HEK293 (cell line): Measurements from ENCODE around the gene MUC4.
"Not testable (repeated sequence)": the region's sequence is repeated elsewhere in the genome, so short reads cannot be mapped to it uniquely, and the experiment has no call there.

Experiments used
- CTCF ChIA-PET: fragments of 350-600 bp; formaldehyde crosslinking; extraction: SDS; loops from one replicate; lab custom pipeline; 2021; ENCODE audit warnings: antibody characterized with exemption; lab: Yijun Ruan, JAX
- POLR2A ChIA-PET: fragments of 300-600 bp; formaldehyde crosslinking; extraction: SDS; loops from one replicate; lab custom pipeline; 2020; ENCODE audit warnings: antibody characterized with exemption, inconsistent platforms; lab: Yijun Ruan, JAX
- H3K27ac ChIP-seq: fragments of 200-500 bp; sonication (Bioruptor generic); 2 replicates; pipeline ENCODE4 v1.5.1; 2014; ENCODE audit warnings: low read depth, low read length, control low read depth, inconsistent platforms; ENCODE audit errors: extremely low read depth
- H3K36me3 ChIP-seq, 2 experiments: fragments of 200-500 bp in 1 of 2; sonication (Bioruptor generic) in 1 of 2; 1 replicate in 1 of 2; 2 replicates in 1 of 2; pipeline ENCODE4 v1.5.1; 2014 to 2017; ENCODE audit warnings: inconsistent platforms in 2 of 2, low read length in 2 of 2; ENCODE audit not compliant: control insufficient read depth in 2 of 2, insufficient read depth in 1 of 2
- H3K4me1 ChIP-seq: fragments of 200-500 bp; sonication (Bioruptor generic); 2 replicates; pipeline ENCODE4 v1.5.1; 2014; ENCODE audit warnings: mild to moderate bottlenecking, low read length, inconsistent platforms; ENCODE audit not compliant: control insufficient read depth, insufficient read depth
- H3K4me3 ChIP-seq: 2 replicates; pipeline ENCODE4 v1.5.1; 2011; ENCODE audit warnings: low read depth, mild to moderate bottlenecking, control low read depth, low read length, moderate library complexity
- H3K9me3 ChIP-seq: fragments of 200-500 bp; sonication (Bioruptor generic); 2 replicates; pipeline ENCODE4 v1.5.1; 2014; ENCODE audit warnings: low read depth, low read length, inconsistent platforms; ENCODE audit not compliant: control insufficient read depth, insufficient read depth
- KLF10 ChIP-seq: fragments of 450-650 bp; IDR thresholded peaks from 2 replicates; pipeline ENCODE4 v1.5.1; 2018; ENCODE audit warnings: missing biosample characterization, mild to moderate bottlenecking, missing genetic modification characterization
- KLF16 ChIP-seq: fragments of 450-650 bp; formaldehyde crosslinking; IDR thresholded peaks from 2 replicates; pipeline ENCODE4 v1.5.1; 2017; ENCODE audit warnings: missing biosample characterization, missing genetic modification characterization
- SCRT2 ChIP-seq: fragments of 450-650 bp; formaldehyde crosslinking; IDR thresholded peaks from 2 replicates; pipeline ENCODE4 v1.5.1; 2016; ENCODE audit warnings: missing biosample characterization, missing genetic modification characterization
- SETDB1 ChIP-seq: IDR thresholded peaks from one replicate; pipeline ENCODE4 v1.6.1; 2017; ENCODE audit warnings: mild to moderate bottlenecking, low read length, moderate library complexity, mixed read lengths; ENCODE audit not compliant: insufficient read length
- TSHZ1 ChIP-seq: fragments of 450-650 bp; formaldehyde crosslinking; IDR thresholded peaks from 2 replicates; pipeline ENCODE4 v1.5.1; 2016; ENCODE audit warnings: missing biosample characterization, missing genetic modification characterization, borderline replicate concordance
- ZBTB21 ChIP-seq: fragments of 450-650 bp; formaldehyde crosslinking; IDR thresholded peaks from 2 replicates; pipeline ENCODE4 v1.5.1; 2017; ENCODE audit warnings: missing biosample characterization, missing genetic modification characterization
- ZBTB44 ChIP-seq: fragments of 450-650 bp; IDR thresholded peaks from 2 replicates; pipeline ENCODE4 v1.5.1; 2018; ENCODE audit warnings: missing biosample characterization, mild to moderate bottlenecking, missing genetic modification characterization
- ZBTB8A ChIP-seq: fragments of 450-650 bp; formaldehyde crosslinking; IDR thresholded peaks from 2 replicates; pipeline ENCODE4 v1.5.1; 2016; ENCODE audit warnings: missing biosample characterization, missing genetic modification characterization
- ZIC2 ChIP-seq: fragments of 450-650 bp; formaldehyde crosslinking; IDR thresholded peaks from 2 replicates; pipeline ENCODE4 v1.5.1; 2016; ENCODE audit warnings: missing biosample characterization, missing genetic modification characterization
- ZNF10 ChIP-seq: fragments of 450-650 bp; formaldehyde crosslinking; IDR thresholded peaks from 2 replicates; pipeline ENCODE4 v1.5.1; 2017; ENCODE audit warnings: missing biosample characterization, missing genetic modification characterization
- ZNF148 ChIP-seq: fragments of 450-650 bp; formaldehyde crosslinking; IDR thresholded peaks from 2 replicates; pipeline ENCODE4 v1.5.0; 2017; ENCODE audit warnings: missing biosample characterization, missing genetic modification characterization, borderline replicate concordance
- ZNF274 ChIP-seq, 2 experiments: fragments of 200-500 bp in 1 of 2; fragments of 450-650 bp in 1 of 2; sonication (Bioruptor generic) in 1 of 2; formaldehyde crosslinking in 1 of 2; IDR thresholded peaks; 2 replicates each; pipeline versions ENCODE4 v1.5.1 to v1.6.1; 2014 to 2016; ENCODE audit warnings: borderline replicate concordance in 1 of 2, inconsistent platforms in 1 of 2, low read length in 1 of 2, missing biosample characterization in 1 of 2, missing genetic modification characterization in 1 of 2
- ZNF426 ChIP-seq: fragments of 450-650 bp; formaldehyde crosslinking; IDR thresholded peaks from 2 replicates; pipeline ENCODE4 v1.5.1; 2017; ENCODE audit warnings: missing biosample characterization, missing genetic modification characterization, mild to moderate bottlenecking, inconsistent platforms, moderate library complexity
- ZNF521 ChIP-seq: fragments of 450-650 bp; formaldehyde crosslinking; IDR thresholded peaks from 2 replicates; pipeline ENCODE4 v1.5.1; 2017; ENCODE audit warnings: missing biosample characterization, mild to moderate bottlenecking, missing genetic modification characterization
- ZNF677 ChIP-seq: fragments of 450-650 bp; IDR thresholded peaks from 2 replicates; pipeline ENCODE4 v1.5.0; 2018; ENCODE audit warnings: missing biosample characterization, mild to moderate bottlenecking, missing genetic modification characterization, moderate library complexity
- ZNF830 ChIP-seq: fragments of 450-650 bp; IDR thresholded peaks from 2 replicates; pipeline ENCODE4 v1.5.0; 2018; ENCODE audit warnings: missing biosample characterization, missing genetic modification characterization, low read depth, mild to moderate bottlenecking, moderate library complexity
- TF ChIP-seq, protein P1 (sequence below): fragments of 450-650 bp; formaldehyde crosslinking; IDR thresholded peaks from 2 replicates; pipeline ENCODE4 v1.5.1; 2017; ENCODE audit warnings: missing biosample characterization, missing genetic modification characterization
- TF ChIP-seq, protein P2 (sequence below): fragments of 450-650 bp; formaldehyde crosslinking; IDR thresholded peaks from 2 replicates; pipeline ENCODE4 v1.5.1; 2016; ENCODE audit warnings: missing biosample characterization, missing genetic modification characterization

MUC4 gene

DNA sequence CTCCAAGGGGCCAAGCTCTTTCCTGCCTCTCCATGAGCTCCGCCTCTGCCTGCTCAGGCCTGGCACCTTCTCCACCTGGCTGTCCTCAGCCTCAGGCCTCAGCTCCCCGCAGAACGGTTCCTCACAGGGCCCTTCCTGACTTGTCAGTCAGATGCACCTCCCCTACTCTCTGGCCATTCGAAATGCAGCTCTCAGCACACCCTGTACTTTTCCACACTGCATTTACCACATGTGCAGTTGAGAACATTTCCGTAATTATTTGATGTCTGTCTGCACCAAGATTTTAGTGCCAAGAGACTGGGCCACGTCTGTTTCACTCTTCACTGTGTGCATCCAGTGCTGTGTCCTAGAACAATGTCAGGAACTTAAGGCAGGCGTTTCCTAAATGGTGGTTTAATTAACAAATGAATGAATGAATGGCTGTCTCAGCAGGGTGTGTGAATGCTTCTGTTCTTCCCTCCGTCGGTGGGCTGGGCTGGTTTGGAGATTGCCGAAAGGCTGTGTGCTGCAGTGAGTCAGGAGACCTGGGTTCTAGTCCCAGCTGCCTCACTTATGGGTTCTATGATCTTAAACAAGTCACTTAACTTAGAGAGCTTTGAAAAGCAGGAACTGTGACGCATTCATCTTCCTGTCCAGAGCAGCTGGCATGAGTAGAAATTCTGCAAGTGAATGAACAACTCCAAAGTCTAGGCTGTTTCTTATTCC, 5.4 kb downstream of the MUC4 start (continued):
- no peak for TF ChIP-seq ZNF521 (tag by site-specific recombination)
- TF ChIP-seq, protein P1, sequence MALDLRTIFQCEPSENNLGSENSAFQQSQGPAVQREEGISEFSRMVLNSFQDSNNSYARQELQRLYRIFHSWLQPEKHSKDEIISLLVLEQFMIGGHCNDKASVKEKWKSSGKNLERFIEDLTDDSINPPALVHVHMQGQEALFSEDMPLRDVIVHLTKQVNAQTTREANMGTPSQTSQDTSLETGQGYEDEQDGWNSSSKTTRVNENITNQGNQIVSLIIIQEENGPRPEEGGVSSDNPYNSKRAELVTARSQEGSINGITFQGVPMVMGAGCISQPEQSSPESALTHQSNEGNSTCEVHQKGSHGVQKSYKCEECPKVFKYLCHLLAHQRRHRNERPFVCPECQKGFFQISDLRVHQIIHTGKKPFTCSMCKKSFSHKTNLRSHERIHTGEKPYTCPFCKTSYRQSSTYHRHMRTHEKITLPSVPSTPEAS = no peak

DNA sequence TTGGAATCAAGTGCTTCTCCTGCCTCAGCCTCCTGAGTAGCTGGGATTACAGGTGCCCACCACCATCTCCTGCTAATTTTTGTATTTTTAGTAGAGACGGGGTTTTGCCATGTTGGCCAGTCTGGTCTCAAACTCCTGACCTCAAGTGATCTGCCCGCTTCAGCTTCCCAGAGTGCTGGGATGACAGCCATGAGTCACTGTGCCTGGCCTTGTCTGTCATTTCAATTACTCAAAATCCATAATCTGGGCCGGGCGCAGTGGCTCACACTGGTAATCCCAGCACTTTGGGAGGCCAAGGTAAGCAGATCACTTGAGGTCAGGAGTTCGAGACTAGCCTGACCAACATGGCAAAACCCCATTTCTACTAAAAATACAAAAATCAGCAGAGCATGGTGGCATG, 6.1 kb downstream of the MUC4 start:
- POLR2A ChIA-PET, H3K4me3 ChIP-seq, H3K4me1 ChIP-seq, CTCF ChIA-PET, H3K27ac ChIP-seq, H3K9me3 ChIP-seq, H3K36me3 ChIP-seq: not testable (repeated sequence)

DNA sequence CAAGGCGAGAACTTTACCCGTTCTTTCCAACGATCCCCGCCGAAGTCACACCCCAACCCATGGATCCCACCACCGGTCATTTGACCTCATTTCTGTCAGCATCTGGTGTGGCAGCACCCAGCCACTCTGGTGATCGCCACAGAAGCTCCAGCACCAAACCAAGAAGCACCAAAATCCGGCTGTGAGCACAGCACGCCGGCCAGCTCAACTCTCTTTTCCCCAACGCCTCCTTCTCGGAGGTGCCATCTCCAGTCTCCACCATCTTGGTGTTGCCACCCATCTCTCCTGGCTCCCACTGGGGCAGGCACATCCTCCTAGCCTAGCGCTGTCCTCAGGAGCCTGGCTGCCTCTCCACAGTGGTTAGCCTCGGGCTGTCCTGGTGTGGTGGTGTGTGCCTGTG, 6.5 kb downstream of the MUC4 start:
- POLR2A ChIA-PET = no interaction called here
- Histone ChIP-seq H3K9me3 (no peaks in the 10 kb centered on the region), H3K4me3 (no peak overlapping the region), H3K4me1 (no peaks in the 10 kb centered on the region), H3K27ac (no peak overlapping the region), H3K36me3 (no peaks in the 10 kb centered on the region)
- TF ChIP-seq TSHZ1 (tag by site-specific recombination) (no peak), SCRT2 (tag by site-specific recombination) (no peak), ZBTB21 (tag by site-specific recombination) (no peak)
- CTCF ChIA-PET = no interaction called here

DNA sequence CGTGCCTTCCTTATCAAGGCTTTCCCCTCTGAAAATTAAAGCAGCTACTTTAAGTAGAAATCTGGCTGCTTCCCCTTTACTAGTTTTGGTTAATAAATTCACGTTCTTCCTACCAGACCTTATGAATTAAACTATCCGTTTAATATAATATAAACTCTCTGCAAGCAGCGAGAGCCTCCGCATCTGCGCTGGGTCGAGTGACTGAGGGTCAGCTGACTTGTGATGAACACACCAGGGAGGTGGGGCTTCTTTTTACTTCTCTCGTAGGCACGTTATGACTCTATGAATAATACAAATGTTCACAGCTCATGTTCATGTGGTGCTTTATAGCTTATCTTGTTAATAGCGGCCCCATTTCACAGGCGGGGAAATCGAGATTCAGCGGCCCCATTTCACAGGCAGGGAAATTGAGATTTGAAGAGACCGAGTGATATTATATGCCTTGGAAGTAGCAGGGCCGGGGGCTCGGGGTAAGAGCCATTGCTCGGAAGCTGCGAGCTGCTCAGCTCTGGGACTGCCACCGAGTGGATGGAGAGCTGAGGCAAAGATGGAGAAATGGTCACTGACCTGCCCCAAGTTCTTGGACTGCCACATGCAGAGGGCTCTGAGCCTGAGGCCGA, 8.3 kb downstream of the MUC4 start:
- no peaks in the 10 kb centered on the region for H3K36me3 ChIP-seq
- no peaks in the 10 kb centered on the region for H3K4me1 ChIP-seq
- no peak overlapping the region for H3K27ac ChIP-seq
- no peak overlapping the region for H3K4me3 ChIP-seq
- ChIA-PET POLR2A (no interaction called here), CTCF (interaction anchor here (0.6 to 0.7 kb wide), 2 partner anchors 92 to 109 kb away, joined by 3 read pairs; no protein-coding TSS in a partner anchor)
- no peaks in the 10 kb centered on the region for H3K9me3 ChIP-seq
- no peak for TF ChIP-seq ZNF830 (tag by site-specific recombination)
- TF ChIP-seq SETDB1 = no peak
- no peak for TF ChIP-seq ZIC2 (tag by site-specific recombination)
- TF ChIP-seq ZNF274 (IDR thresholded peaks at IDR 0.05; ENCODE audit: low read length) = no peak
- no peak for TF ChIP-seq ZNF274 (tag by site-specific recombination; IDR thresholded peaks at IDR 0.05; ENCODE audit: borderline replicate concordance)
- no peak for TF ChIP-seq ZBTB8A (tag by site-specific recombination)
- TF ChIP-seq KLF10 (tag by site-specific recombination) = no peak
- TF ChIP-seq ZNF148 (tag by site-specific recombination) = no peak
- TF ChIP-seq, protein P2, sequence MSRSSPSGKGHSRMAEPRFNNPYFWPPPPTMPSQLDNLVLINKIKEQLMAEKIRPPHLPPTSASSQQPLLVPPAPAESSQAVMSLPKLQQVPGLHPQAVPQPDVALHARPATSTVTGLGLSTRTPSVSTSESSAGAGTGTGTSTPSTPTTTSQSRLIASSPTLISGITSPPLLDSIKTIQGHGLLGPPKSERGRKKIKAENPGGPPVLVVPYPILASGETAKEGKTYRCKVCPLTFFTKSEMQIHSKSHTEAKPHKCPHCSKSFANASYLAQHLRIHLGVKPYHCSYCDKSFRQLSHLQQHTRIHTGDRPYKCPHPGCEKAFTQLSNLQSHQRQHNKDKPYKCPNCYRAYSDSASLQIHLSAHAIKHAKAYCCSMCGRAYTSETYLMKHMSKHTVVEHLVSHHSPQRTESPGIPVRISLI (tag by site-specific recombination) = no peak
- TF ChIP-seq KLF16 (tag by site-specific recombination) = no peak
- no peak for TF ChIP-seq ZNF10
- TF ChIP-seq ZNF677 (tag by site-specific recombination) = no peak
- TF ChIP-seq ZBTB44 (tag by site-specific recombination) = no peak
- TF ChIP-seq ZNF426 (tag by site-specific recombination) = no peak
